Measurements from ENCODE around the gene TNS1. TPM values are rescaled to one million over a fixed set of nuclear protein-coding genes. Genes with fewer than 3 reads are reported as not detected.
"Not testable (repeated sequence)": the region's sequence is repeated elsewhere in the genome, so short reads cannot be mapped to it uniquely, and the experiment has no call there.

Gene TNS1
- total RNA-seq, 1 experiment from 2014 or later, result not detected

GRCh38 chr2:218030409-218031195 lies 27.8 kb upstream of the TNS1 start:
- no peak for DNase-seq (ENCODE audit: extremely low read depth, low read depth)

- no peak for DNase-seq (ENCODE audit: extremely low read depth, low read depth)
Observed at GRCh38 chr2:218029366-218030360, 26.9 kb upstream of the TNS1 start.

GRCh38 chr2:218028562-218029348 lies 26.0 kb upstream of the TNS1 start:
- DNase-seq (ENCODE audit: extremely low read depth, low read depth), result no peak

GRCh38 chr2:218028189-218028495 lies 25.3 kb upstream of the TNS1 start:
- DNase-seq (ENCODE audit: extremely low read depth, low read depth), result no peak

GRCh38 chr2:218027426-218028188 lies 24.8 kb upstream of the TNS1 start:
- no peak for DNase-seq (ENCODE audit: extremely low read depth, low read depth)

- no peak for DNase-seq (ENCODE audit: extremely low read depth, low read depth)
Observed at GRCh38 chr2:218026676-218027425, 24.1 kb upstream of the TNS1 start.

GRCh38 chr2:218026244-218026643 lies 23.4 kb upstream of the TNS1 start:
- no peak for DNase-seq (ENCODE audit: extremely low read depth, low read depth)

GRCh38 chr2:218024871-218025270 lies 22.1 kb upstream of the TNS1 start:
- no peak for DNase-seq (ENCODE audit: extremely low read depth, low read depth)

- no peak for DNase-seq (ENCODE audit: extremely low read depth, low read depth)
Observed at GRCh38 chr2:218024336-218024735, 21.5 kb upstream of the TNS1 start.

- DNase-seq (ENCODE audit: extremely low read depth, low read depth), result no peak
Observed at GRCh38 chr2:218023636-218024035, 20.8 kb upstream of the TNS1 start.

GRCh38 chr2:218022851-218023530 lies 20.2 kb upstream of the TNS1 start:
- no peak for DNase-seq (ENCODE audit: extremely low read depth, low read depth)

GRCh38 chr2:218022131-218022850 lies 19.5 kb upstream of the TNS1 start:
- DNase-seq (ENCODE audit: extremely low read depth, low read depth), result no peak

- DNase-seq (ENCODE audit: extremely low read depth, low read depth), result no peak
Observed at GRCh38 chr2:218021536-218022071, 18.8 kb upstream of the TNS1 start.

GRCh38 chr2:218020966-218021535 lies 18.3 kb upstream of the TNS1 start:
- DNase-seq (ENCODE audit: extremely low read depth, low read depth), result no peak

- no peak for DNase-seq (ENCODE audit: extremely low read depth, low read depth)
Observed at GRCh38 chr2:218020281-218020680, 17.5 kb upstream of the TNS1 start.

GRCh38 chr2:218019411-218020060 lies 16.7 kb upstream of the TNS1 start:
- DNase-seq (ENCODE audit: extremely low read depth, low read depth), result no peak

- DNase-seq (ENCODE audit: extremely low read depth, low read depth), result not testable (repeated sequence)
Observed at GRCh38 chr2:218018842-218019125, 16.0 kb upstream of the TNS1 start.
